C4-2B (cell line): ENCODE measurements around the gene TMEM59L.

Experiments used
- H3K27ac ChIP-seq: fragments of 450-650 bp; 2 replicates; pipeline ENCODE4 v1.5.1; 2017
- CTCF ChIP-seq: fragments of 450-650 bp; conservative IDR thresholded peaks from 2 replicates; pipeline ENCODE4 v1.5.1; 2017; ENCODE audit warnings: mild to moderate bottlenecking
- ZFX ChIP-seq: fragments of 450-650 bp; IDR thresholded peaks from 2 replicates; pipeline ENCODE4 v1.6.1; 2017

Gene TMEM59L

GRCh38 chr19:18613589-18614234 lies 1.0 kb downstream of the TMEM59L start:
- no peak overlapping the region for H3K27ac ChIP-seq
- TF ChIP-seq ZFX (no peak), CTCF (no peak)

DNA sequence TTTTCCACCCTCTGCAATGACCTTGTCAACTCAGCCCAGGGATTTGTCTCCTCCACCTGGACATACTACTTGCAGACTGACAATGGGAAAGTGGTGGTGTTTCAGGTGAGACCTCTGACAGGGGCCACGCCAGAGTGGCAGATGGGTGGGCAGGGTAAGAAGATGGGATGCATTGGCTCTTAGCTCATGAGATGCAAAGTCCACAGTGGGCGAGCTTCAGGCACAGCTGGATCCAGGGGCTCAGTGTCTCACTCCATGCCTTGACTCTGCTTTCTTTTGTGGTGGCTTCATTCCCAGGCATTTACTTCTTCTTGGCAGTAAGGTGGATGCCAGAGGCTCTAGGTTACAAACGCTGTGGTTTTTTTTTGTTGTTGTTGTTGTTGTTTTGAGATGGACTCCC lies 3.4 kb downstream of the TMEM59L start:
- H3K27ac ChIP-seq, result no peak overlapping the region
- TF ChIP-seq CTCF, result no peak
- TF ChIP-seq ZFX, result no peak

DNA sequence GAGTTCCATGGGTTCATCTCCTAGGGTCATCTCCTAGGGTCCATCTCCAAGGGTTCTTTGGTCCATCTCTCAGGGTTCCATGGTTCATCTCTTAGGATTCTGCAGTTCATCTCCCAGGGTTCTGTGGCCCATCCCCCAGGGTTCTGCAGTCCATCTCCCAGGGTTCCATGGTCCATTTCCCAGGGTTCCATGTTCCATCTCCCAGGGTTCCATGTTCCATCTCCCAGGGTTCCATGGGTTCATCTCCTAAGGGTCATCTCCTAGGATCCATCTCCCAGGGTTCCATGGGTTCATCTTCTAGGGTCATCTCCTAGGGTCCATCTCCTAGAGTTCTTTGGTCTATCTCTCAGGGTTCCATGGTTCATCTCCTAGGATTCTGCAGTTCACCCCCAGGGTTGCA lies 4.9 kb downstream of the TMEM59L start:
- no peak overlapping the region for H3K27ac ChIP-seq
- TF ChIP-seq ZFX, result no peak
- TF ChIP-seq CTCF, result no peak

DNA sequence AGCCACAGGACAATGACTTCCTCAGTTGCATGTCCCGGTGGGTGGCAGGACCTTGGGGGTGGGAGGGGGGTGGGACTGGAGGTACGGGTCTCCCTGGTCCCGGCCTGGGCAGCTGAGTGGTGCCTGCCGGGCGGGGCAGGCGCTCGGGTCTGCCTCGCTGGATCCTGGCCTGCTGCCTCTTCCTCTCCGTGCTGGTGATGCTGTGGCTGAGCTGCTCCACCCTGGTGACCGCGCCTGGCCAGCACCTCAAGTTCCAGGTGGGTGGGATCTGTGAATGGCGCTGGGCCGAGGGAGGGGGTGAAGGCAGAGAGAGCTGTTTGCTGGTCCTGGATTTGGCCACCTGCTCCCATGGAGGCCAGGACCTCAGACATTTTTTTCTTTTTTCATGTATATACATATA lies 5.6 kb downstream of the TMEM59L start:
- no peak overlapping the region for H3K27ac ChIP-seq
- TF ChIP-seq CTCF (no peak), ZFX (no peak)

DNA sequence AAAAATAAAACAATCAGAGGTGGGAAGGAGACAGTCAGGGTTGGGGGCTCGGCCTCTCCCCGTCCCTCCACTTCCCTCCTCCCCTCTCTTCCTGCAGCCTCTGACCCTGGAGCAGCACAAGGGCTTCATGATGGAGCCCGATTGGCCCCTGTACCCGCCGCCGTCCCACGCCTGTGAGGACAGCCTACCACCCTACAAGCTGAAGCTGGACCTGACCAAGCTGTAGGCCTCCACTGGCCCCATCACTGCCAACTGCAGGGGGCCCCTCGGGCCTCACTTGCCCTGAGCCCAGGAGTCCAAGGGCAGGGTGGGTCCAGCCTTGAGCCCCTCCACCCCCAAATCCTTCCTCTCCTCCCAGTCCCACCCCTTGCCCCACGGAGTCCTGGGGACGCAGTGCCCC lies 7.6 kb downstream of the TMEM59L start:
- TF ChIP-seq CTCF, result no peak
- no peak for TF ChIP-seq ZFX
- H3K27ac ChIP-seq, result no peak overlapping the region

- no peak for TF ChIP-seq CTCF
- no peak for TF ChIP-seq ZFX
- H3K27ac ChIP-seq, result no peak overlapping the region
Measured at GRCh38 chr19:18620902-18621301, 8.2 kb downstream of the TMEM59L start.

GRCh38 chr19:18626906-18627305 lies 14.2 kb downstream of the TMEM59L start:
- TF ChIP-seq ZFX, result no peak
- TF ChIP-seq CTCF, result no peak
- no peak overlapping the region for H3K27ac ChIP-seq
